ENCODE results near the gene LSP1.

LSP1 gene

DNA sequence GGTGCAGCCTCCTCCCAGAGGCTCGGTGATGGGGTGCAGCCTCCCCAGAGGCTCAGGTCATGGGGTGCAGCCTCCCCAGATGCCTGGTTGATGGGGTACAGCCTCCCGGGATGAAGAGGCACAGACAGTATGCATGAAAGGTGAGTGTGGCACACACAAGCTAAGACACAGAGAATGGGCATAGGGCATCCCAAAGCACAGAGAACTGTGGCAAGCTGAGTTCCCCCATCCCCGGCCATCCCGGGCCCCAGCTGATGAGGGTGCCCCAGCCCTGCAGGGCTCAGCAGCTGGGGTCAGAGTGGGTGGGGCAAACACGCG is 22.9 kb upstream of the LSP1 start:
- ATAC-seq = no peak
- TF ChIP-seq ISL1 (CRISPR knock-in tag; IDR thresholded peaks at IDR 0.05) (no peak), ZC3H10 (CRISPR knock-in tag; IDR thresholded peaks at IDR 0.05) (no peak), ZFP30 (CRISPR knock-in tag; IDR thresholded peaks at IDR 0.05) (no peak), CSDC2 (CRISPR knock-in tag; IDR thresholded peaks at IDR 0.05) (no peak), TCF4 (CRISPR knock-in tag; IDR thresholded peaks at IDR 0.05; ENCODE audit: borderline replicate concordance) (no peak), SNAI2 (CRISPR knock-in tag; IDR thresholded peaks at IDR 0.05) (no peak), TOX (CRISPR knock-in tag; IDR thresholded peaks at IDR 0.05; ENCODE audit: borderline replicate concordance) (no peak), ARNTL (CRISPR knock-in tag; IDR thresholded peaks at IDR 0.05; ENCODE audit: borderline replicate concordance, low read depth) (no peak), ESRRG (CRISPR knock-in tag; IDR thresholded peaks at IDR 0.05) (no peak)
- TF ChIP-seq, protein P1, sequence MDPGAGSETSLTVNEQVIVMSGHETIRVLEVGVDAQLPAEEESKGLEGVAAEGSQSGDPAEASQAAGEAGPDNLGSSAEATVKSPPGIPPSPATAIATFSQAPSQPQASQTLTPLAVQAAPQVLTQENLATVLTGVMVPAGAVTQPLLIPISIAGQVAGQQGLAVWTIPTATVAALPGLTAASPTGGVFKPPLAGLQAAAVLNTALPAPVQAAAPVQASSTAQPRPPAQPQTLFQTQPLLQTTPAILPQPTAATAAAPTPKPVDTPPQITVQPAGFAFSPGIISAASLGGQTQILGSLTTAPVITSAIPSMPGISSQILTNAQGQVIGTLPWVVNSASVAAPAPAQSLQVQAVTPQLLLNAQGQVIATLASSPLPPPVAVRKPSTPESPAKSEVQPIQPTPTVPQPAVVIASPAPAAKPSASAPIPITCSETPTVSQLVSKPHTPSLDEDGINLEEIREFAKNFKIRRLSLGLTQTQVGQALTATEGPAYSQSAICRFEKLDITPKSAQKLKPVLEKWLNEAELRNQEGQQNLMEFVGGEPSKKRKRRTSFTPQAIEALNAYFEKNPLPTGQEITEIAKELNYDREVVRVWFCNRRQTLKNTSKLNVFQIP (CRISPR knock-in tag; IDR thresholded peaks at IDR 0.05; ENCODE audit: borderline replicate concordance, low read depth) = no peak

DNA sequence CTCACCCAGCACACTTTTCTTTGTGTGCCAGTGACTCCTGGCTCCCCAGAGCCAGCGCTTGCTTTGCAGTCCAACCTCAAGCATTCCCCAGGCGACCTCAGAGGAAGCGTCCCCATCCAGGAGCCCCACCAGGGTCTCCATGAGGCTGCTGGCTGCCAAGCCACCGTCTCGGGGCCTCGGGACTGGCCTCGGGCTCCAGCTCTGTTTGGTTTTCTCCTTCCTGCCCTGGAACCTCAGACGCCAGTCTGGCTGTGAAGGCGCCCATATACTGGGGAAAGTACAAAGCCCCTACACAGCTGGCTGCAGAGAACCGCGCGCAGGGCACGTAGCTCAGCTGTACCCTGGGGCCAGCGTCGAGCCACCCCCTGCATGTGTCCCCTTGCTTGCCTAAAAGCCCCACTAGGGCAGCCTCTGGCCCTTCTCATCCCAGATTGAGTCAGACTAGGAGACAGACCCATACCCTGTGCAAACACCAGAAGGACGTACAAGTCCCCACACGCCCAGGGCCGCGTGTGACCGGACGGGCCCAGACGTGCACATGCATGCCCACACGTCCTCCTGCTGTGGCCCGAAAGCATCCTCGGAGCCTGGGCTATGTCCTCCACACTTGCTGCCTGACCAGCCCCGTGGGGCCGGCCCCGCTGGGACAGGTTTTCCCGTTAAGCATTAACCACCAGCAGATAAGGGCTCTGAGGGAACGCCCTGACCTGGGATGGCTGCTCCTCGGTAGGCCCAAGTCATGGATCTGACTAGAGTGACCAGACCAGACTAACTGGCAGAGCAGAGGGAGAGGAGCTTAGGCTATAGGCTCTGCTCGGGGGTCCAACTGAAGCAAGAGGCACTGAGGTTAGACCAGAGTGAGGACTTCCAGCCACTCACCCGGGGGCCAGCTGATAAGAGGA is 22.3 kb upstream of the LSP1 start:
- no peak for ATAC-seq
- TF ChIP-seq TCF4 (CRISPR knock-in tag; IDR thresholded peaks at IDR 0.05; ENCODE audit: borderline replicate concordance) (no peak), SNAI2 (CRISPR knock-in tag; IDR thresholded peaks at IDR 0.05) (no peak), RARB (CRISPR knock-in tag; IDR thresholded peaks at IDR 0.05) (no peak)
- TF ChIP-seq, protein P1 (CRISPR knock-in tag; IDR thresholded peaks at IDR 0.05; ENCODE audit: borderline replicate concordance, low read depth) = no peak
- TF ChIP-seq, protein P2, sequence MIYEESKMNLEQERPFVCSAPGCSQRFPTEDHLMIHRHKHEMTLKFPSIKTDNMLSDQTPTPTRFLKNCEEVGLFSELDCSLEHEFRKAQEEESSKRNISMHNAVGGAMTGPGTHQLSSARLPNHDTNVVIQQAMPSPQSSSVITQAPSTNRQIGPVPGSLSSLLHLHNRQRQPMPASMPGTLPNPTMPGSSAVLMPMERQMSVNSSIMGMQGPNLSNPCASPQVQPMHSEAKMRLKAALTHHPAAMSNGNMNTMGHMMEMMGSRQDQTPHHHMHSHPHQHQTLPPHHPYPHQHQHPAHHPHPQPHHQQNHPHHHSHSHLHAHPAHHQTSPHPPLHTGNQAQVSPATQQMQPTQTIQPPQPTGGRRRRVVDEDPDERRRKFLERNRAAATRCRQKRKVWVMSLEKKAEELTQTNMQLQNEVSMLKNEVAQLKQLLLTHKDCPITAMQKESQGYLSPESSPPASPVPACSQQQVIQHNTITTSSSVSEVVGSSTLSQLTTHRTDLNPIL (CRISPR knock-in tag; IDR thresholded peaks at IDR 0.05; ENCODE audit: low read depth) = no peak

DNA sequence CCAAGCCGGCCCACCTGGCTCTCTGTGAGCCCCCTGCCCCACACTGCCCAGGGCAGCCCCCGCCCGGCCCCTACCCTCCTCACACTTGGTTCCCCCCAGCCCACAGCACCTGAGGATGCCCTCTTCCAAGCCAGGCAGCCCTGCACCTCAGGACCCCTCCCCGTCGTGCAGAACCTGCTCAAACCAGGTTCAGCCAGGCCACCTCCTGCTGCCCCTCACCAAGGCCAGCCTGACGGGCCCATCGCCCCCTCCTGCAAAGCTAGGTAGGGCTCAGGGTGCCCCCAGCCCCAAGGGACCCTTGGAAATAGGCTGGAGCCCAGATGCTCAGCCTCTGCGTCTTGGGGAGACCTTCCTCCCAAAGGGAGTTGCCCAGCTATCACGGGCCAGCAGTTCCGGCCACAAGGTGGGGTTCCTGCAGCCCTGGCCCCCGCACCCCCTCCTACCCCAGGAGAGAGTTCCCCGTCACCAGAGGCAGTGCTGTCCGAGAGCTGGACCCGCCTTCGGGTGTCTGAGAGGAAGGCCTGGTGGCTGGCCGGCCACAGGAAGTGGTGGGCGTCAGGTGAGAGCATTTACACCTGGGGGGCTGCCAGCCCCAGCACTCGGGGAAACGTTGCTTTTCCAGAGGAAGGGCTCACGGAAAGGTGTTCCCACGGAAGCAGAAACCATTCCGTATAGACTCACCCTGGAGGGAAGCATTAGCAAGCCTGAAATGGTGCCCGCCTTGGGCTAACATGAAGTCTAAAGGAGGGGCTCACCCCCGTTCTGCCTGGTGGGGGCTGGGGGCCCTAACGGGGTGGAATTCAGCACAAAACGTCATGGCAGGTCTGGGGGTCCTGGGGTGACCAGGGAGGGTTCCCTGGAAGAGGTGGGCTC is 21.3 kb upstream of the LSP1 start:
- ATAC-seq = no peak
- no peak for TF ChIP-seq ISL1 (CRISPR knock-in tag; IDR thresholded peaks at IDR 0.05)
- no peak for TF ChIP-seq ESRRG (CRISPR knock-in tag; IDR thresholded peaks at IDR 0.05)
- no peak for TF ChIP-seq PPARA (CRISPR knock-in tag; IDR thresholded peaks at IDR 0.05; ENCODE audit: borderline replicate concordance)
- TF ChIP-seq CSDC2 (CRISPR knock-in tag; IDR thresholded peaks at IDR 0.05) = no peak
- TF ChIP-seq ZC3H10 (CRISPR knock-in tag; IDR thresholded peaks at IDR 0.05) = no peak
- no peak for TF ChIP-seq TCF4 (CRISPR knock-in tag; IDR thresholded peaks at IDR 0.05; ENCODE audit: borderline replicate concordance)
- TF ChIP-seq, protein P1 (CRISPR knock-in tag; IDR thresholded peaks at IDR 0.05; ENCODE audit: borderline replicate concordance, low read depth) = no peak
- no peak for TF ChIP-seq OSR1 (CRISPR knock-in tag; IDR thresholded peaks at IDR 0.05)
- TF ChIP-seq ZFP3 (CRISPR knock-in tag; IDR thresholded peaks at IDR 0.05) = no peak
- TF ChIP-seq SNAI2 (CRISPR knock-in tag; IDR thresholded peaks at IDR 0.05) = no peak

DNA sequence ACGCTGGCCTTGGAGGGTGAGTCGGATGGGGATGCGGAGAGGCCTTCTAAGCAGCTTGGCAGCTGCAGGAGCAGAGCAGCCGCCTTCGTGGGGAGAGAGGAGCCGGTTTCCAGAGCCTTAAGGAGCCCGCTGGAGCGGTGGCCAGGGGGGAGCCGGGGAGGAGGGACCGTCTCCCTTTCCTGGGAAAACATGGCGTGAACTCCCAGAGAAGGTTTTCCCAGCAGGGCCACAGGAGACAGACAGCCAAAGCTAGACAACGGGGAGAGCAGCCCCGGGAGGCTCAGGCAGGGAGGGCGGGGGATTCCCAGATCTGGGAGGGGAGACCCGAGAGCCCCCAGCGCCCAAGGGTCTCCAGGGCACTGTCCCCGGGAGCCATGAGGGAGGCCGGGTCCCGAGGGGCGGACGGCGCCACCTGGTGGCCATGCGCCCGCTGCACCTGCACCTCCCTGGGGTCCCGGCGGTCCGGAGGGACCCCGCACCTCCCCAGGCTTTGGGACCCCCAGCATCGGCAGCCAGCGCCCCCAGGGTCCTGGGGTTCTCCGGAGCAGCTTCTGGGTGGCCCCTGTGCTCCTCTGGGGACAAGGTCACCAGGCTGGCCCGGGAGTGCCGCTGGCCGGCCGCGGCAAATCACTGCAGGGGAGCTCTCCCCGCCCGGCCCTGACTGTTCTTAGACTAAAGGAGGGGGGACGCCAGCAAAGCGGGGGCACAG is 20.5 kb upstream of the LSP1 start:
- ATAC-seq = peak; percentile 78
- TF ChIP-seq, protein P2 (CRISPR knock-in tag; IDR thresholded peaks at IDR 0.05; ENCODE audit: low read depth) = no peak
- TF ChIP-seq SNAI2 (CRISPR knock-in tag; IDR thresholded peaks at IDR 0.05) = no peak
- no peak for TF ChIP-seq TCF4 (CRISPR knock-in tag; IDR thresholded peaks at IDR 0.05; ENCODE audit: borderline replicate concordance)
- peak; percentile 11; the same call in 1 of the 2 replicates for TF ChIP-seq ZNF70 (CRISPR knock-in tag; IDR thresholded peaks at IDR 0.05)
- TF ChIP-seq BACH2 (CRISPR knock-in tag; IDR thresholded peaks at IDR 0.05; ENCODE audit: borderline replicate concordance) = no peak

Data from SK-N-SH treated with all-trans-retinoic acid at 6 μM for 48 hours (cell line).